Right lobe of liver (tissue), 4 donors: Measurements from ENCODE around the gene SMG1.

ENCODE experiments used
- POLR2A ChIP-seq: fragments of 450-650 bp; IDR thresholded peaks from one replicate; pipeline ENCODE4 v1.6.1; 2017; ENCODE audit warnings: antibody characterized with exemption, mild to moderate bottlenecking
- TF ChIP-seq, protein P1 (sequence below), 4 donors: fragments of 200-600 bp in 3 of 4; fragments of 450-650 bp in 1 of 4; IDR thresholded peaks; one replicate each; pipeline versions ENCODE4 v1.5.1 to v1.8.0; 2016 to 2022; ENCODE audit warnings: antibody characterized with exemption in 4 of 4, mild to moderate bottlenecking in 2 of 4
- donor health status: DM: no; HTN: no; CAD: no.
- donor health status: DM: no; HTN: no; CAD: no.
- donor health status: DM: no; HTN: yes; CAD: no.

DNA sequence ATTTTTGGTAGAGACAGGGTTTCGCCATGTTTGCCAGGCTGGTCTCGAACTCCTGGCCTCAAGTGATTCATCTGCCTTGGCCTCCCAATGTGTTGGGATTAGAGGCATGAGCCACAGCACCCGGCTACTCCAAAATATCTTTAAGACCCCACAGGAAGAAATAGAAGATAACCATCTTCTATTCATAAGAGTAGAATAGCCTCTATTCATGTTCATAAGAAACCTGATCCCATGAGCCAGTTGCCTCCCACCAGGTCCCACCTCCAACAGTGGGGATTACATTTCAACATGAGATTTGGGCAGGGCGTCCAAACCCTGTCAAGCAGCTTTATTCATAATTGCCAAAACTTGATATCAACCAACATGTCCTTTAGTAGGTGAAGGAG is 43.6 kb upstream of the SMG1 start:
- TF ChIP-seq, protein P1, sequence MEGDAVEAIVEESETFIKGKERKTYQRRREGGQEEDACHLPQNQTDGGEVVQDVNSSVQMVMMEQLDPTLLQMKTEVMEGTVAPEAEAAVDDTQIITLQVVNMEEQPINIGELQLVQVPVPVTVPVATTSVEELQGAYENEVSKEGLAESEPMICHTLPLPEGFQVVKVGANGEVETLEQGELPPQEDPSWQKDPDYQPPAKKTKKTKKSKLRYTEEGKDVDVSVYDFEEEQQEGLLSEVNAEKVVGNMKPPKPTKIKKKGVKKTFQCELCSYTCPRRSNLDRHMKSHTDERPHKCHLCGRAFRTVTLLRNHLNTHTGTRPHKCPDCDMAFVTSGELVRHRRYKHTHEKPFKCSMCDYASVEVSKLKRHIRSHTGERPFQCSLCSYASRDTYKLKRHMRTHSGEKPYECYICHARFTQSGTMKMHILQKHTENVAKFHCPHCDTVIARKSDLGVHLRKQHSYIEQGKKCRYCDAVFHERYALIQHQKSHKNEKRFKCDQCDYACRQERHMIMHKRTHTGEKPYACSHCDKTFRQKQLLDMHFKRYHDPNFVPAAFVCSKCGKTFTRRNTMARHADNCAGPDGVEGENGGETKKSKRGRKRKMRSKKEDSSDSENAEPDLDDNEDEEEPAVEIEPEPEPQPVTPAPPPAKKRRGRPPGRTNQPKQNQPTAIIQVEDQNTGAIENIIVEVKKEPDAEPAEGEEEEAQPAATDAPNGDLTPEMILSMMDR (IDR thresholded peaks at IDR 0.05), result no peak
- no peak for TF ChIP-seq POLR2A
